AG04450 (cell line): Measurements from ENCODE around the gene MUC5B. TPM values are rescaled to one million over a fixed set of nuclear protein-coding genes. Genes with fewer than 3 reads are reported as not detected.
"Not testable (repeated sequence)": the region's sequence is repeated elsewhere in the genome, so short reads cannot be mapped to it uniquely, and the experiment has no call there.

Experiments
- CTCF ChIA-PET: fragments of 300-600, 350-600 bp; formaldehyde crosslinking; extraction: SDS; loops from one replicate; lab custom pipeline; 2022; ENCODE audit warnings: antibody characterized with exemption, inconsistent platforms; lab: Charles Lee
- POLR2A ChIA-PET: fragments of 350-600 bp; formaldehyde crosslinking; extraction: SDS; loops from one replicate; lab custom pipeline; 2021; ENCODE audit warnings: antibody characterized with exemption, inconsistent platforms; lab: Yijun Ruan, JAX
- DNase-seq: peaks from one replicate; pipeline ENCODE4 v3.0.0-alpha.2; 2011; ENCODE audit warnings: low read depth, low spot score
- H3K27ac ChIP-seq: one replicate; pipeline ENCODE4 v1.5.1; 2012; ENCODE audit warnings: low read depth, low read length, control low read depth
- H3K27me3 ChIP-seq: one replicate; pipeline ENCODE4 v1.6.0; 2012; ENCODE audit warnings: low read length; ENCODE audit not compliant: control insufficient read depth, insufficient read depth
- H3K4me3 ChIP-seq: 2 replicates; pipeline ENCODE4 v1.5.1; 2011; ENCODE audit warnings: mild to moderate bottlenecking, low read depth, low read length, control low read depth
- H3K9me3 ChIP-seq: 2 replicates; pipeline ENCODE4 v1.5.1; 2012; ENCODE audit warnings: low read length; ENCODE audit not compliant: control insufficient read depth, insufficient read depth
- CTCF ChIP-seq: IDR thresholded peaks from 2 replicates; pipeline ENCODE4 v1.5.1; 2011; ENCODE audit warnings: low read depth, low read length, control low read depth, inconsistent platforms
- polyA plus RNA-seq: library from polyadenylated mRNA; depleted of rRNA; stranded (reverse); fragments of >200 nt; gene quantifications from 2 replicates; pipeline ENCODE4 v1.2.3, GENCODE V29; 2011

MUC5B gene
- polyA plus RNA-seq, 1 experiment = not detected

- H3K27ac ChIP-seq, H3K27me3 ChIP-seq, POLR2A ChIA-PET, H3K4me3 ChIP-seq: not testable (repeated sequence)
- TF ChIP-seq CTCF = peak; percentile 47
- CTCF ChIA-PET = interaction anchor here (2.4 kb wide), 1 partner anchor 251 kb away, joined by 7 read pairs; no protein-coding TSS in a partner anchor
- DNase-seq = peak; percentile 37
- H3K9me3 ChIP-seq = peaks cover 12% of the 10 kb centered on the region; the same call in 1 of the 2 replicates
Measured at GRCh38 chr11:1264444-1264843, 41.6 kb downstream of the MUC5B start.

- DNase-seq, H3K9me3 ChIP-seq, H3K4me3 ChIP-seq, H3K27me3 ChIP-seq, CTCF ChIA-PET, H3K27ac ChIP-seq, POLR2A ChIA-PET: not testable (repeated sequence)
Measured at GRCh38 chr11:1265480-1265879, 42.6 kb downstream of the MUC5B start.

DNA sequence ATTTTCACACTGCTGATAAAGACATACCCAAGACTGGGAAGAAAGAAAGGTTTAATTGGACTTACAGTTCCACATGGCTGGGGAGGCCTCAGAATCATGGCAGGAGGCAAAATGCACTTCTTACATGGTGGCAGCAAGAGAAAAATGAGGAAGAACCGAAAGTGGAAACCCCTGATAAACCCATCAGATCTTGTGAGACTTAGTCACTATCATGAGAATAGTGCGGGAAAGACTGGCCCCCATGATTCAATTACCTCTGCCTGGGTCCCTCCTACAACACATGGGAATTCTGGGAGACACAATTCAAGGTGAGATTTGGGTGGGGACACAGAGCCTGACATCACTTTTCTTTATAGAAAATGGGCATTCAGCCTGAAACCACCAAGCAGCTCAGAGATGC, 44.1 kb downstream of the MUC5B start:
- H3K4me3 ChIP-seq, CTCF ChIA-PET, H3K27ac ChIP-seq, H3K27me3 ChIP-seq, DNase-seq, H3K9me3 ChIP-seq, POLR2A ChIA-PET: not testable (repeated sequence)

GRCh38 chr11:1267441-1268100, 44.7 kb downstream of the MUC5B start:
- Histone ChIP-seq H3K27ac (no peak overlapping the region), H3K9me3 (peaks cover 5% of the 10 kb centered on the region; the same call in 1 of the 2 replicates), H3K4me3 (no peak overlapping the region), H3K27me3 (no peaks in the 10 kb centered on the region)
- DNase-seq = no peak
- TF ChIP-seq CTCF = no peak
- POLR2A ChIA-PET = no interaction called here
- CTCF ChIA-PET = no interaction called here

DNA sequence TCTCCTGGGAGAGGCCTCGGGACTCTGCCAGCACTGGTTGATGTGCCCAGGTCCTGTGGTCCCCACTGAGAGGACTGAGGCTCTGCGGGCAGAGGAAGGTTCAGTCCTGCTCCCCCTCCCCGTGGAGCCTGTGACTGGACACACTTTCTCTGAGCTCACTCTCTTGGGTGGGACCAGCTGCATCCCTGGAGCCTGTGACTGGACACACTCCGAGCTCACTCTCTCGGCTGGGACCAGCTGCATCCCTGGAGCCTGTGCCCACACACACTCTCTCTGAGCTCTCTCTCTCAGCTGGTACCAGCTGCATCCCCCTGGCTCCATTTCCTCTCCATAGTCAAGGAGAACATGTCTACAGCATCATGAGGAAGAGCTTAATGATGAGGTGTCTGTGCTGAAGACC, 47.1 kb downstream of the MUC5B start:
- TF ChIP-seq CTCF = no peak
- Histone ChIP-seq H3K9me3 (peaks cover 5% of the 10 kb centered on the region; the same call in 1 of the 2 replicates), H3K27ac (no peak overlapping the region), H3K27me3 (no peaks in the 10 kb centered on the region), H3K4me3 (no peak overlapping the region)
- ChIA-PET POLR2A (no interaction called here), CTCF (interaction anchor here (0.9 kb wide), 1 partner anchor 246 kb away, joined by 3 read pairs; no protein-coding TSS in a partner anchor)
- no peak for DNase-seq

DNA sequence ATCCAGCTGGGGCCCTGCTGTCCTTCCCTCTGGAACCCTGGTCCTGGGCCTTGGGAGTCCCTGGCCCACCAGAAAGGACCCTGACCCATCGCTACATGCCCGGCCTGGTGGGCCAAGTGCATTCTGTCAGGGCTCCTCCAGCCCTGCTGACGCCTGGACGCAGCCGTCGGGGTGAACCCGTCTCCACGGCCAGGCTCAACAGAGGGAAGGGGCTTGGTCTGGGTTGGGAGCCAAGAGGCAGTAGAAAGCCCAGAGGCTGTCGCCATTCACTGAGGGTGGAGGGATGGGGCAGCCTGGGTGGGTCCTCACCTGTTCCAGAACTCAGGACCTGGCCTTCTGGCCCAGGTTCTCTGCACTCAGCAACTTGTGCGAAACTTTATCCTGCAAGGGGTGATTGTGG, 47.6 kb downstream of the MUC5B start:
- H3K9me3 ChIP-seq = peaks cover 4% of the 10 kb centered on the region; the same call in 1 of the 2 replicates
- no peak for DNase-seq
- ChIA-PET POLR2A (no interaction called here), CTCF (no interaction called here)
- no peaks in the 10 kb centered on the region for H3K27me3 ChIP-seq
- H3K27ac ChIP-seq = no peak overlapping the region
- no peak for TF ChIP-seq CTCF
- H3K4me3 ChIP-seq = no peak overlapping the region
